ENCODE data around the gene ILDR1. TPM values are rescaled to one million over a fixed set of nuclear protein-coding genes. Genes with fewer than 3 reads are reported as not detected.
"Not testable (repeated sequence)": the region's sequence is repeated elsewhere in the genome, so short reads cannot be mapped to it uniquely, and the experiment has no call there.

ILDR1 gene
- total RNA-seq (not detected), polyA plus RNA-seq (not detected), total RNA-seq (0 reads per million in 6 experiments)

GRCh38 chr3:122021811-122022401 lies at the start of gene ILDR1:
TSS of gene ILDR1 (minus strand) at chr3:122022247. CDS start at chr3:122022077, 170 bp downstream.
- Mint-ChIP-seq H3K27ac (no peak within 1 kb of the TSS), H3K4me1 (peaks cover 2 to 13% (median 5%) of the 10 kb centered on the region in 4 donors), H3K9me3 (no peaks in the 10 kb centered on the region), H3K27me3 (peaks cover 26 to 55% (median 42%) of the 10 kb centered on the region in 5 donors), H3K4me3 (peak within 1 kb of the TSS; percentile 43 to 87 (median 70)), H3K36me3 (peaks cover 0 to 3% (median 2%) of the 10 kb centered on the region in 3 donors)
- POLR2A ChIA-PET = no interaction called here
- ATAC-seq = peak; percentile 46 to 48
- peak in 2 of 10 donors; percentile 11 to 18 for DNase-seq

DNA sequence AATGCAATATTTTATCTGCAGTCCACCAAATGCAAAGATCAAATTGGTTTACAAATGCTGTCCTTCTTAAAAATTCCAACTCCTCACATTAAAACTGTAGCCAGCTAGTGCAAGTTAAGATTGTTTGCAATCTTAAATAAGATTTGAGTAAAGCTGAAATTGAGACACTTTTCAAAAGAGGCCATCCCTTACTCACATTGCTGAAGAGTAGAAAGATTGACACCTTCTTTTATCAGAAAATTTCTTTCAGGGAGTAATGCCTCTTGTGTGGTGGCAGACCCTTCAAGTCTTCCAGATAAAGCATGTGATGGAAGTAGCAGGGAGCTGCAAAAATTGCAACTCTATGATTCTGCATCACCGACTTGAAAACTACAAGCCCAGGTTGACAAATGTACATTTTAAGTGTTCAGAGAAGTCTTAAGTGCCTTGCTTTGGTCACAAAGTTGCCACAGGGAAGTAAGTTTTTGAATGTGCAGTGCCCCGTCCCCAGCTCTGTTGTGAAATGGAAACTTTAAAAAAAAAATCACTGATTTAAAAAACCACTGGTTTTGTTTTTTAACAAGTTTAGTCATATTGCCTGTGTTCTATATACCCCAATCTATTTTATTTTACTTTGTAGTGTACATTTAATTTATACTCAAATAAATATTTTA lies 45.7 kb upstream of the ILDR1 start:
- POLR2A ChIA-PET = no interaction called here
- peaks cover 0 to 3% (median 0%) of the 10 kb centered on the region in 9 donors for H3K9me3 Mint-ChIP-seq
- no peak overlapping the region for H3K27ac Mint-ChIP-seq

DNA sequence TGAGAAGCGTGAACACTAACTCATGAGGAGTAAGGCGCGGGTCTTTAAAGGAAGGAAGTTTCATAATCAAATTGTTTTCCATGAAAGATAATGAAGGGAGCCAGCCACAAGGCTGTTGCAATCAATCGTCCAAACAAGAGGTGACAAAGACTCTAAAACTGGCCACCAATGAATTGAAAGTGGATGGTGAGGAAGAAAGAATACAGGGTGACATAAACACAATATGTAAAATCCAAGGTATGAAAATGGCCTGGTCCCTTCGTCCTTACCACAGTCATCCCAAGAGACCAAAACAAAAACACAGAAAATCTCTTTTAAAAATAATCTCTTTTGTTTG lies 45.1 kb upstream of the ILDR1 start:
- H3K9me3 Mint-ChIP-seq = peaks cover 0 to 3% (median 0%) of the 10 kb centered on the region in 9 donors
- no peak overlapping the region for H3K27ac Mint-ChIP-seq
- peaks cover 0 to 4% (median 0%) of the 10 kb centered on the region in 5 donors for H3K27me3 Mint-ChIP-seq
- POLR2A ChIA-PET = no interaction called here
- no peaks in the 10 kb centered on the region for H3K36me3 Mint-ChIP-seq
- H3K4me1 Mint-ChIP-seq = peaks cover 0 to 23% (median 2%) of the 10 kb centered on the region in 4 donors
- no peak for DNase-seq
- no peak for ATAC-seq
- no peak overlapping the region for H3K4me3 Mint-ChIP-seq

More for the DNA sequence above, 45.7 kb upstream of the ILDR1 start:
- Mint-ChIP-seq H3K4me1 (peaks cover 0 to 23% (median 2%) of the 10 kb centered on the region in 4 donors), H3K27me3 (peaks cover 0 to 4% (median 0%) of the 10 kb centered on the region in 5 donors), H3K36me3 (no peaks in the 10 kb centered on the region), H3K4me3 (no peak overlapping the region)
- no peak for DNase-seq
- ATAC-seq = no peak

DNA sequence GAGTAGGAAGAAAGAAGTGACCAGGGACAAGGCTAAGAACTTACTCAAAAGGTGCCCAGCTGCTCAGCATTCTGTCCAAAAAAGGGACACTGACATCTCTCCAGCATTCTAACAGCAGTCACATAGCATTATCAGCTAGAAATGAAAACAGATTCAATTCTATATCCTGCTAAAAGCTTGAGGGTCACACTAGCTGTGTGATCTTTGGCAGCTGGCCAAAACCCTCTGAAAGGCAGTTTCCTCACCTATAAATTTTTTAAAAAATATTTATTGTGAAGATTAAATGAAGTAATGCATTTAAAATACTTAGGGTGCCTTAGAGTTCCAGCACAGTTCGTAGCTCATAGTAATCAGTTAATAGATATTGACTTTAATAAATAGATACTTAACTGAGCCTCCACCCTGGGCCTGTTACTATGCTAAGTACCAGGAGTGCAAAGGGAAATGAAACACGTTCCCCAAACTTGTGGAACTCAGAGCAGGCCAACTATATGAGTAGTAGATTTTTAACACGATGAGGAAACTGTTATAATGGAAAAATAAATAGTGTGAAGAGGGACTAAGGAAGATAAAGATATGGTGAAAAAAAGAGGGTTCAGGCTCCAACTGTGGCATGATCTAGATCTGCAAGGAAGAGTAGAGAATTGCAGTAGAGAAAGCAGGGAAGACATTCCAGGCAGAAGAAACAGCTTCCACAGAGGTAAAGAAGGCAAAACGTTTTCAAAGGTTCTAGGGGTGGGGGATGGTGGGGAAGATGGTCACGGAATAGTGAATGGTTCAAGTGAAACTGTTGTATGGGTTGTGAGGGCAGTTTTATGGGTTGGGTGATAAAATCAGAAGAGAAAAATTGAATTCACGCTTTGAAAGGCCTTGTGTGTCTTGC lies 44.5 kb upstream of the ILDR1 start:
- Mint-ChIP-seq H3K4me1 (peaks cover 0 to 23% (median 2%) of the 10 kb centered on the region in 4 donors), H3K27ac (no peak overlapping the region), H3K36me3 (no peaks in the 10 kb centered on the region), H3K9me3 (peaks cover 0 to under 1% (median 0%) of the 10 kb centered on the region in 9 donors), H3K27me3 (peaks cover 0 to 4% (median 0%) of the 10 kb centered on the region in 5 donors), H3K4me3 (peak overlapping the region in 1 of 10 donors; percentile 6)
- ATAC-seq = no peak
- DNase-seq = no peak
- POLR2A ChIA-PET = no interaction called here

DNA sequence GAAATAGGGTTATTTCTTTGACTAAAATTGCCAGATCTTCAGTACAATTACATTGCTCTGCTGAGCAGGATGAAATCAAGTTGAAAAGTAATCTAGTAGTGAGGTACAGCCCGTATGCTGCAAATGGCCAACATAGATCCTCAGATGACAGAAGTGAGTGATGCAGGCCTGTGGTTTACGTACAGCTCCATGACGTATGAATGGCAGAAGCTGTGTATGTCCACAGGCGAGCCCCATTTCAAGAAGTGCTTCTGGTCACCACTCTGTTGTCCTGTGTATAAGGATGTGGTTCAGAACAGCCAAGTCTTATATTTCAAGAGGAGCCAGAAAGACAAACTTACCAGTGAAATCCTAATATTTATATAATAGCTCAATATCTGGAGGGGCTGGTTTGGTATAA lies 42.3 kb upstream of the ILDR1 start:
- ATAC-seq = no peak
- Mint-ChIP-seq H3K27me3 (peaks cover 0 to 4% (median 0%) of the 10 kb centered on the region in 5 donors), H3K9me3 (no peaks in the 10 kb centered on the region), H3K4me1 (peaks cover 0 to 23% (median 2%) of the 10 kb centered on the region in 4 donors), H3K36me3 (no peaks in the 10 kb centered on the region), H3K27ac (no peak overlapping the region), H3K4me3 (no peak overlapping the region)
- POLR2A ChIA-PET = no interaction called here
- DNase-seq = no peak

- H3K4me1 Mint-ChIP-seq = peaks cover 0 to 23% (median 2%) of the 10 kb centered on the region in 4 donors
- no peaks in the 10 kb centered on the region for H3K36me3 Mint-ChIP-seq
- H3K27me3 Mint-ChIP-seq = peaks cover 2 to 8% (median 3%) of the 10 kb centered on the region in 5 donors
- no peak overlapping the region for H3K4me3 Mint-ChIP-seq
- ATAC-seq (no peak), DNase-seq (no peak)
- H3K9me3 Mint-ChIP-seq = no peaks in the 10 kb centered on the region
- POLR2A ChIA-PET = no interaction called here
- no peak overlapping the region for H3K27ac Mint-ChIP-seq
Observed at GRCh38 chr3:122063908-122064307, 41.9 kb upstream of the ILDR1 start.

DNA sequence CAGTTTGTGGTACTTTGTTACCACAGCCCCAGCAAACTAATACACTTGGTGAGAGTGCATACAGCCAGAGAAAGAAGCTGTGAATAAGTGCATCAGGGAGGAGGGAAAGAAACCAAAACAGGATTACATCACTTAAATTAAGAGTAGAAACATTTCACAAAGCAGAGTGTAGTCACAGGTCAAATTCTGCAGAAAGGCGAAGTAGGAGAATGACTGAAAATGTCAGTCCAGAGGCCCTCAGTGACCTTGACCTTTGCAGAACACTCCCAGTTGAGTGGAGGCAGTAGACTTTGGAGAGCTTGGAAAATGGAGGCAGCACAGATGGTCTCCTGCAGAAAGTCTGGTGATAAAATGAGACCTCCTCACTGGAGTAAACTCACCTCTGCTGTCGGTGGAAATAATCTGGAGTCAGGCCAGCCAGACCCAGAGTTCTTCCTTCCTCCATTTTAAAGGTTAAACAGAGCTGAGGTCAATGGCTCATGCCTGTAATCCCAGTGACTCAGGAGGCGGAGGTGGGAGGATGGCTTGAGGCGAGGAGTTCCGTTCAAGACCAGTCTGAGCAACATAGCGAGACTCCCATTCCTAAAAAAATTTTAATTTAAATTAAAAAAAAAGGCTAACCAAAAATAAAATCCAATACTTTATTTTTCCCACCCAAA lies 38.1 kb upstream of the ILDR1 start:
- Mint-ChIP-seq H3K36me3 (peaks cover 0 to 2% (median 0%) of the 10 kb centered on the region in 3 donors), H3K4me3 (no peak overlapping the region), H3K9me3 (no peaks in the 10 kb centered on the region), H3K27me3 (peaks cover 9 to 31% (median 19%) of the 10 kb centered on the region in 5 donors), H3K4me1 (peaks cover 0 to 12% (median 0%) of the 10 kb centered on the region in 4 donors), H3K27ac (no peak overlapping the region)
- ATAC-seq (no peak), DNase-seq (no peak)
- POLR2A ChIA-PET = no interaction called here

- Mint-ChIP-seq H3K36me3 (peaks cover 0 to 2% (median 0%) of the 10 kb centered on the region in 3 donors), H3K27me3 (peaks cover 12 to 39% (median 21%) of the 10 kb centered on the region in 5 donors), H3K4me1 (peaks cover 0 to 14% (median 0%) of the 10 kb centered on the region in 4 donors), H3K4me3 (no peak overlapping the region), H3K9me3 (no peaks in the 10 kb centered on the region), H3K27ac (no peak overlapping the region)
- POLR2A ChIA-PET = no interaction called here
- ATAC-seq (no peak), DNase-seq (no peak)
Observed at GRCh38 chr3:122058294-122058693, 36.2 kb upstream of the ILDR1 start.

DNA sequence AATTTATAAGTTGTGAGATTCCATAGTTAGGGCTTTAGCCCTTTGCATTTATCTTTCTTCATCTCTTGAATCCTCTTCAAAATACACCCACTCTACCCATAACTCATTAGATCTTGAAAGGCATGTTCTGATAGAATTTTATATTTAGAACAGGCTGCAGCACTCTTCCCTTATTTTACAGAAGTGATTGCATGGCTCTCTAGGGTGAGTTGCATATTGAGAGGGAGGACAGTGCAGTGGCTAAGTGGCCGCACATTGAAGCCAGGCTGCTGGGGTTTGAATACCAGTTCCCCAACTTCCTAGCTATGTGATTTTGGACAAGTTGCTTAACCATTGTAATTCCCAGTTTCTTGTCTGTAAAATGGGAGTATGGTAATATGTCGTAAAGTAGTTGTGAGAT lies 35.6 kb upstream of the ILDR1 start:
- Mint-ChIP-seq H3K9me3 (no peaks in the 10 kb centered on the region), H3K4me3 (peak overlapping the region in 1 of 10 donors; percentile 11), H3K36me3 (peaks cover 0 to 2% (median 0%) of the 10 kb centered on the region in 3 donors), H3K27me3 (peaks cover 16 to 45% (median 26%) of the 10 kb centered on the region in 5 donors), H3K4me1 (peaks cover 0 to 18% (median 0%) of the 10 kb centered on the region in 4 donors), H3K27ac (no peak overlapping the region)
- DNase-seq (no peak), ATAC-seq (no peak)
- POLR2A ChIA-PET = no interaction called here

DNA sequence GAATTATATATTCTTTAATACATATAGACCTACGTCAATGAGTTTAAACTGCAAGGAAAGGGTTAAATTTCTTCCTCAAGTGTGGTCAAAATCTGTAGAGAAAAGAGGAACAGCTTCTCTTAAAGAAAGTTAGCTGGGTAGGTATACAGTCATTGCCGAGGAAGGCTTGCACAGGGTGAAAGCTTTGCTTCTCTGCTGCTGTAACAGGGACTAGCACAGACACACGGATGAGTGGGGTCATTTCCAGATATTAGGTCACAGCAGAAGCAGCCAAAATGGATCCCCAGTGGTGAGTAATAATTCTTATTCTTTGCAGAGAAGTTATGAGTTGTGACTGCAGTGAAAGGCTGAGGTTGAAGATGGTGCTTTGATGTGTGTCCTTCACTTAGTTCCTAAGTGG lies 33.2 kb upstream of the ILDR1 start, which contains the start of gene CD86:
CD86 (plus strand) TSS at position 148 of the 400 bp plus-strand sequence; CDS start at position 276, 128 bp downstream.
- peaks cover 0 to 18% (median 0%) of the 10 kb centered on the region in 4 donors for H3K4me1 Mint-ChIP-seq
- peak within 1 kb of the TSS in 1 of 10 donors; percentile 69 for H3K4me3 Mint-ChIP-seq
- POLR2A ChIA-PET = no interaction called here
- peaks cover 0 to 2% (median 0%) of the 10 kb centered on the region in 3 donors for H3K36me3 Mint-ChIP-seq
- no peak within 1 kb of the TSS for H3K27ac Mint-ChIP-seq
- DNase-seq = no peak
- peak in 1 of 2 donors; percentile 42 for ATAC-seq
- peaks cover 0 to 2% (median 0%) of the 10 kb centered on the region in 9 donors for H3K9me3 Mint-ChIP-seq
- H3K27me3 Mint-ChIP-seq = peaks cover 24 to 61% (median 31%) of the 10 kb centered on the region in 5 donors

- Mint-ChIP-seq H3K9me3 (peaks cover 0 to 5% (median 0%) of the 10 kb centered on the region in 9 donors), H3K4me1 (peaks cover 0 to 18% (median 0%) of the 10 kb centered on the region in 4 donors), H3K27me3 (peaks cover 16 to 43% (median 23%) of the 10 kb centered on the region in 5 donors), H3K27ac (no peak overlapping the region), H3K4me3 (no peak overlapping the region), H3K36me3 (peaks cover 0 to 2% (median 0%) of the 10 kb centered on the region in 3 donors)
- ATAC-seq (no peak), DNase-seq (no peak)
- POLR2A ChIA-PET = no interaction called here
Observed at GRCh38 chr3:122052968-122053367, 30.9 kb upstream of the ILDR1 start.

DNA sequence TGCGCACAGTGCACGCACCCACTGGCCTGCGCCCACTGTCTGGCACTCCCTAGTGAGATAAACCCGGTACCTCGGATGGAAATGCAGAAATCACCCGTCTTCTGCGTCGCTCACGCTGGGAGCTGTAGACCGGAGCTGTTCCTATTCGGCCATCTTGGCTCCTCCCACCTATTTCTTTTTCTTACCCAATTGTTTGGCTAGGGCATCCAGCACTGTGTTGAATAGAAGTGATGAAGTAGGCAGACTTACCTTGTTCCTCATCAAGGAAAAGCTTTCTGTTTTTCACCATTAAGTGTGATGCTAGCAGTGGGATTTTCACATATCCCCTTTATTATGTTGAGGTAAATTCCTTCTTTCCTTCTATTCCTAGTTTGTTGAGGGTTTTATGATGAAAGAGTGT lies 25.7 kb upstream of the ILDR1 start:
- POLR2A ChIA-PET = not testable (repeated sequence)

More for the DNA sequence above, 25.7 kb upstream of the ILDR1 start:
- ATAC-seq, H3K36me3 Mint-ChIP-seq, H3K27ac Mint-ChIP-seq, H3K9me3 Mint-ChIP-seq, H3K4me1 Mint-ChIP-seq, DNase-seq, H3K4me3 Mint-ChIP-seq: not testable (repeated sequence)
- H3K27me3 Mint-ChIP-seq = peaks cover 6 to 17% (median 9%) of the 10 kb centered on the region in 5 donors

Measured in naive thymus-derived CD8-positive, alpha-beta T cell (primary cell).